Measurements from ENCODE around the gene AKNA.

Gene AKNA

DNA sequence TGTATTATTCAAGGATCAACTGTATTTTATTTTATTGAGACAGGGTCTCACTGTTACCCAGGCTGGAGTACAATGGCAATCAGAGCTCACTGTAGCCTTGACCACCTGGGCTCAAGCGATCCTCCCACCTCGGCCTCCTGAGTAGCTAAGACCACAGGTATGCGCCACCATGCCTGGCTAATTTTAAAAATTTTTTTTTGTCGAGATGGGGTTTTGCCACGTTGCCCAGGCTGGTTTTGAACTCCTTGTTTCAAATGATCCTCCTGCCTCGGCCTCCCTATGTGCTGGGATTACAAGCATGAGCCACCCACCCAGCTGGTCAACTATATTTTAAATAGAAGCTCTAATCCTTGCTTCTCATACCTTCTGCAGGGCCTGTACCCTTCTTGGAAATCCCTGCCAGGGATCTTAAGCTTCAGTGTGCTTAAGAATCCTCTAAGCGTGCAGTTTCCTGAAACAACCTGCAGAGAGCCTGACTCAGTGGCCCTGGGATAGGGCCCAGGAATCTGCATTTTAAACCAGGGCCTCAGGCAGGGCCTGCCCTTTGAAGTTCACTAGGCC, 2.9 kb downstream of the AKNA start:
- FAIRE-seq, result no peak
- no peak for DNase-seq (ENCODE audit: insufficient read length, low spot score)
- TF ChIP-seq POLR2A (IDR thresholded peaks at IDR 0.05; ENCODE audit: low read depth, low read length), result no peak

DNA sequence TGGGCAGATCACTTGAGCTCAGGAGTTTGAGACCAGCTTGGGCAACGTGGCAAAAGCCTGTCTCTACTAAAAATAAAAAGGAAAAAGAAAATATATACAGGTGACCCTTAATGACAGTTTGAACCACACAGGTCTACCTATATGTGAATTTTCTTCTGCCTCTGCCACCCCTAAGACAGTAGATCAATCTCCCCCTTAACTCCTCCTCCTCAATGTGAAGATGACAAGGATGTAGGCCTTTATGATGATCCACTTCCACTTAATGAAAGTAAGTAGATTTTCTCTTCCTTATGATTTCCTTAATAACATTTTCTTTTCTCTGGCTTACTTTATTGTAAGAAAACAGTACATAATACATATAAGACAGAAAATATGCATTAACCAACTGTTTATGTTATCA, 3.4 kb downstream of the AKNA start:
- DNase-seq (ENCODE audit: insufficient read length, low spot score), result no peak
- no peak for TF ChIP-seq POLR2A (IDR thresholded peaks at IDR 0.05; ENCODE audit: low read depth, low read length)
- FAIRE-seq, result no peak

DNA sequence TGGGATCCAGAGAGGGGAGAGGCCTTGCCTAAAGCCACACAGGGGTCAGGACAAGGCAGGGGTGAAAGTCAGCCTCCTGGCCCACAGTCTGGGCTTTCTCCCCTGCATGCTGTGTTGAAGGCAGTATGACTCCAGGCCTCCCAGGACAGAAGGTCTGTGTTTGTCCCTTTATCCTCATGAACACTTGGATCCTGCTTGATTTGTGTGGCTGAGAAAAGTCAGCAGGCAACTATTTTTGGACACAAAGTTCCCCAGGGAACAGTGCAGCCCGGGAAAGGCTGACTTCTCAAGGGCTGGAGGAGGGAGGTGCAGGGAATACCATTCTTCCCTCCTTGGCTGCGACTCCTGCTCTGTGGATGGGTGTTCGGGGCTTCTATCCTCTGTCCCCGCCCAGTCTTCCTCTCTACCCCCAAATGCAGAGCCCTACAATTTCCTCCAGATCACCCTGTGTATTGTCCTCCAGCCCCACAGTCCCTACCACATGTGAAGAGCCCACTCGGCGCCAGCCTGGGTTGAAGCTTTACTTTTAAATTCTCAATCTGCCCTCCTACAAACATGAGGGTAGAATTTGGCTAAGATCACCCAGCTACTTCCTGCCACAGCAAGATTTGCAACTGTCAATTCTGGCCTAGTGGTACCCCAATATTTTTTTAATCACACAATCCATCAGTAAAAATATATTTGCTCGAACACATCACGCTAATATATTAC, 4.1 kb downstream of the AKNA start:
- FAIRE-seq, result no peak
- DNase-seq (ENCODE audit: insufficient read length, low spot score), result no peak
- TF ChIP-seq POLR2A (IDR thresholded peaks at IDR 0.05; ENCODE audit: low read depth, low read length), result no peak

DNA sequence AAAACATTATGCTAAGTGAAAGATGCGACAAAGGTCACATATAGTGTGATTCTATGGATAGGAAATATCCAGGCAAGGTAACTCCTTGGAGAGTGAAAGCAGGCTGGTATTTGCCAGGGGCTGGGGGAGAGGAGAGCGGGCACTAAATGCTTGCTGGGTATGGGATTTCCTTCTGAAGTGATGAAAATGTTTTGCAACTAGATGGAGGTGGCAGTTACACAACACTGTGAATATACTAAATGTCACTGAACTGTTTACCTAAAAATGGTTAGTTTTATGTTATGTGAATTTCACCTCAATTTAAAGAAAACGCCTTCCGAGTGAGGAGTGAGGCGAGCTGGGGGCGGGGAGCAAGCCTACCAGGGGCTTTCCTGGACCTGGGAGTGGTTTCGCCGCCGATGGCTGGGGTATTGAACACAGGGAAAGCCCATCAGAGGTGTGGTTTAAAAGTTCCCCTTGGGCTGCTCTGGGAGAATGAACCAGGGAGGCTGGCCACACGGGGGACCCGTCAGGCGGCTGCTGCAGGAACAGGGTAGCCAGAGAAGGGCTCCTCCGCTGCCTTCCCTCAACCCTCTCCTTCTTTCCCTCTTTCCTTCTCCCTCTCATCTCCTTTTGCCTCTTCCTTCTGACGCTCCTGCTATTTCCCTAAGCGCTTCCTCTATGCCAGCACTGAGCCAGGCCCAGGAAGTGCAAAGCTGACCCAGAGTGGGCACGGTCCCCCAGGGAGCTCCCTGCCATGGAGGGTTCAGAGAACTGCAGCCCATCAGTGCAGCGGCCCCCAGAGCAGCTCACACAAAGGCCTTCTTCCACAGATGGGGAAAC, 4.9 kb downstream of the AKNA start:
- DNase-seq (ENCODE audit: insufficient read length, low spot score) (no peak), FAIRE-seq (no peak)

DNA sequence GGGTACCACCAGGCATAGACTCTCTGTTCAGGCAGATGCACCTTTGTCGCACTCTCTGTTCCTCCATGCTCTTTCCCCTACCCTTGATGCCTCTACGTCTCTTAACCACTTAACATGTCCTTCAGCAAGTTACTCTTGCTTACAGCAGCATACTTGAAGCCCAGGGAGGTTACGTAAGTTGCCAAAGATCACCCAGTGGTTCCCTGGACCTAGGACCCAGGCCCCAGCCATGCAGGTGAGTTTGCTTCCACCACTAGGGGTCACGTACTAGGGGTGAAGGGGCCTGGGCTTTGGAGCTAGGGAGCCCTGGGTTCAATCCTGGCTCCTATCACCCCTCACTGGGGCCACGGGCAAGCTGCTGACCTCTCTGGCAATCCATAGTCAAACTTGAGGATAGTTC, 8.9 kb downstream of the AKNA start:
- no peak for TF ChIP-seq POLR2A (IDR thresholded peaks at IDR 0.05; ENCODE audit: low read depth, low read length)
- no peak for FAIRE-seq
- DNase-seq (ENCODE audit: insufficient read length, low spot score), result no peak

More for the DNA sequence above, 4.9 kb downstream of the AKNA start:
- no peak for TF ChIP-seq POLR2A (IDR thresholded peaks at IDR 0.05; ENCODE audit: low read depth, low read length)

DNA sequence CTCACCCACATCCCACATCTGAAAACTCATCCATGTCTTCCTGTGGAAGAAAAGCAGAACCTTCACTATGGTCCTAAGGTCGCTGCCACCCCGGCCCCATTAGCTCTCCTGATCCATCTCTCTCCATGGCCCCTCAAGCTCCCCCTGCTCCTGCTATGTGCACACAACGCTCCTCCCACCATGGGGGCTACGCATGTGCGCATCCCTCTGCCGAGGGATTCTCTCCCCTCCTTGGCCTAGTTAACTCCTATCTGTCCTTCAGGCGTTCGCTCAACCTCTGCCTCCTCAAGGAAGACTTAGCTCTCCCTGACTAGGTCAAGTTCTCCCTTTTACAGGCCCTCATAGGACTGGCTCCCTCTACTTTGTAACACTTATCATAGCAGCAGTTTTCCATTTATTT, 9.8 kb downstream of the AKNA start:
- no peak for TF ChIP-seq POLR2A (IDR thresholded peaks at IDR 0.05; ENCODE audit: low read depth, low read length)
- FAIRE-seq (no peak), DNase-seq (ENCODE audit: insufficient read length, low spot score) (no peak)

DNA sequence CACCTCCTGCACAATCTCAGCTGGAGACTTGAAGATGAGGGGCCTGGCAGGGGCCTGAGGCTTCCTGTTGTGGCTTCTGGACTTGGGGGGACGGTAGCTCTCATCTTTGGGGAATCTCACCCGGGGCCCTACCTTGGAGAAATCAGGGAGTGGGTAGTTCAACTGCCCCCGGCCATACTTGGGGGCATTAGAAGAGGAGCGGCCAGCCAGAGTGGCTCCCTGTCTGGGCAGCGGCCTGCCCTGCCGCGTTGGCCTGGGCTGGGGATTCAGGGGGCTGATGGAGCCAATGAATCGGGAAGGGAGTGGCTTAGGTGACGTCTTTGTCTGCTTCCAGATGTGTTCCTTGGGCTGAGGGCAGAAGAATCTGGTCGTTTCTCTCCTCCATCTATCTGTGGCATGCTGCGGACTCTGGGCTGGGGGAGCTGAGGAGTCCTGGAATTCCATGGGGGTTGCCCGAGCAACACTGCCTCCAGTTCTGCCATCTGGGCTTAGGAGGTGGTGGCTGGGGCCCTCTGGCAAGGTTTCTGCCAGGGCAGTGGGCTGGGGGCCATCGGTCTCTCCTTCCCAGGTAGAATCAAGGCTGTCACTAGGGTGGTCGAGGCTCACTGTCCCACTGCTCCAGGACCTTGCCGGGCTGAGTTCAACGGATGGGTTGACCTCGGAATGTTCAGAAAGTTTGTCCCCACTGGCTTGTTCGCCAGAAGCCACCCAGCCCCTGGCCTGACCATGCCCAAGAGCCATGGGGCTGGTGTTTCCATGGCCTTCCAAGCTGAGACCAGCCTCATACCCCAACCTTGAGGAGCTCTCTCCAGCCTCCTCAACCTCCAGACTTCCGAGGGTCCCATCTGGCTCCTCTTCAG, 11.0 kb downstream of the AKNA start:
- no peak for DNase-seq (ENCODE audit: insufficient read length, low spot score)
- no peak for FAIRE-seq
- TF ChIP-seq POLR2A (IDR thresholded peaks at IDR 0.05; ENCODE audit: low read depth, low read length), result no peak

DNA sequence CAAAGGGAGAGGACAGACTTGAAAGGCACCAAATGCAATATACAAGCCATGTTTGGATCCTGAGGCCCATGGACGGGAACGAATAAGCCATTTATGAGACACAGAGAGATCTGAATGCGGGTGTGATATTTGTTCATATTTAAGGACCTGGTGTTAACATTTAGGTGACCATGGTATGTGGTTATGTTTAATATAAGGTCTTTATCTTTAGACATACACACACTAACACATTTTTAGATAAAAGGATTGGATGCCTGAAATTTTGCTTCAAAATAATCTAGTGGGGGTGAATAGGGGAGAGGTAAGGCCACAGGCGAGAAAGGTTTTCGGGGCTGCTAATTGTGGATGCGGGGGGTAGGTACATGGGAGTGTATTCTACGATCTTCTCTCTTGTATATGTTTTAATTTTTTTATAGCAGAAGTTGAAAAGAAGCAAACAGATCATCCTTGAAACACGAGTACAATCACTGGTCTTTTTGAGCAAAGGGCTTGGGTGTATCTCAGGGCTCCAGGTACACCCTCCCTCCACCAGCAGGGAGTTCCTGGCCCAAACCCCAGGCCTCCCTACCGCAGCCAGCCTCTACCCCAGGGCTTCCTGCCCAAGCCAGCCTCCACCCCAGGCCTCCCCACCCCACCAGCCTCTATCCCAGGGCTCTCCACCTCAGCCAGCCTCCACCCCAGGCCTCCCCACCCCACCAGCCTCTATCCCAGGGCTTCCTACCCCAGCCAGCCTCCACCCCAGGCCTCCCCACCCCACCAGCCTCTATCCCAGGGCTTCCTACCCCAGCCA, 12.2 kb downstream of the AKNA start:
- FAIRE-seq, result no peak
- no peak for TF ChIP-seq POLR2A (IDR thresholded peaks at IDR 0.05; ENCODE audit: low read depth, low read length)
- no peak for DNase-seq (ENCODE audit: insufficient read length, low spot score)

DNA sequence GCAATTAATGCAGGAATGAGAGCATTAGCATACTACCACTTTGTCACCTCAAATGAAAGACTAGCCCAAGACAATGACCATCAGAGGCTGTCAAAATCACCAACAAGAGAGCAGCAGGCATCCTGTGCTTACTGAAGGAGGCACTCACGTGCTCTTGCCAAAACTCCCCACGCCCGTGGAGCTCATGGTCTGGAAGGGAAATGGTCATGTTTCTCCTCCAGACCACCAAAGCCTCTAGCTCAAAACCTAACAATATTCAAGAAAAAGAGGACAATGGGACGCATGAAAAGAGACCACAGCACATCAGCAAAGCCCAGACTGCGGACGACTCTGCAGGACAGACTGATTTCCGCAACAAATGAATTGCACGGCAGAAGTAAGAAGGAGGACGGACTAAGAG, 12.8 kb downstream of the AKNA start:
- no peak for TF ChIP-seq POLR2A (IDR thresholded peaks at IDR 0.05; ENCODE audit: low read depth, low read length)
- FAIRE-seq (no peak), DNase-seq (ENCODE audit: insufficient read length, low spot score) (no peak)

DNA sequence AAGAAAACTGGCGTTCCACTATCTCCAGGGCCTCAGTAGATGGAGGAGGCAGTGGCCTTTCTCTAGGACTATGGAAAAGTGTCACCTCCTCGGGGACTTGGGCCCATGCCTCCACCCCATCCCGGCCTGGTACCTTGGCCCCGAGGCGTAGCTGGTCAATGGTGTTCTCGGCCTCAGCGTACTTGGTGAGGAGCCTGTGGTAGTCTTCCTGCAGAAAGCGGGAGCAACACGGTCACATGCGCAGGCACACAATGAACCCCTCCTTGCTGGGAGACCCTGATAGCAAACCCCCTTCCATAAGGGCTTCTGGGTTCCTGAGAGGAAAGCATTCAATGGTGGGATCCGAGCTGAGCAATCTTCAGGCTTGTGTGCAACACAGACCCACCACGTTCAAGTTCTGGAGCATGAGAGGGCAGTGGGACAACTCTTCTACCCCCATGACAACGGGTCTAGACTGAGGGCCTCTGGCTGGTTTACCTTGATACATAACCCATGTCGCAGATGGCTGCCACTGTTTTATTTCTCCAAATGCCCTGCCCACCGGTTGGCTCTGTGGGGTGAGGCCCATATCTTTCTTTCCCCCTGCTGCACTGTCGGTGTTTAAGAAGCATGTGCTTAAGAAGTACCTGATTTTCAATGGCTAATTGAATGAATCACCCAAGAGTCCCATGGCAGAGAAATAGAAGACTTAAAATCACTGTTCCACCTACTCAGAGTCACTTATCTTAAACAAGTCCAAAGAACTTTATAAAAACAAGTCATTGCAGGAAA, 13.6 kb downstream of the AKNA start:
- FAIRE-seq (no peak), DNase-seq (ENCODE audit: insufficient read length, low spot score) (no peak)
- TF ChIP-seq POLR2A (IDR thresholded peaks at IDR 0.05; ENCODE audit: low read depth, low read length), result no peak

DNA sequence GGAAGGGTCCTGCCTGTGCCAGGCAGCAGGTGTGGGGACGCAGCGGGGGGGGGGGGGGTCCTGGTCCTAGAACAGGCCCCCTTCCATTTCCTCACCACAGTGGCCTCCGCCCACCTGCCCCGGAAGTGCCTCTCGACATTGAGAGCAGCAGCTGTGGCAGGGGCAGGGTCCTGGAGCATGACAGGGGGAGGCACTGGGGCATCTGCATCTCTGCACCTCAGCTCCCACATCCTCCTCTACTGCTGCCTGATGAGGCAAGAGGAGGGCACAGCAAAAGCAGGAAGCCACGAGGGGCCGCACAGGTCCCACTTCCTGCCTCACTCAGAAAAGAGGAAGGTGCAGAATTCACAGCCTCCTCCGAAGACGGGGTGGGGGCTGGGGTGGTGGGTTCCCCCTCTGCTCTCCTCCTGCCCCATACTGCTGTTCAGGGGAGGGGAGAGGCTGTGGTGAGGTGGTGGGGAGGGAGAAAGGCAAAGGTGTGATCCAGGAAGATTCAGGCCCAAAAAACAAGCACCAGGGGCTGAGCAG, 14.8 kb downstream of the AKNA start:
- DNase-seq (ENCODE audit: insufficient read length, low spot score) (no peak), FAIRE-seq (no peak)
- TF ChIP-seq POLR2A (IDR thresholded peaks at IDR 0.05; ENCODE audit: low read depth, low read length), result no peak
